H54 (cell line): ENCODE results near the gene TTYH1.

Source experiments
- DNase-seq: peaks from one replicate; pipeline ENCODE4 v3.0.0; 2011; ENCODE audit warnings: low spot score, mixed read lengths; ENCODE audit not compliant: insufficient read length
- FAIRE-seq: peaks from 3 replicates; lab custom pipeline; 2011; peaks lifted over from hg19 to GRCh38; lab: Jason Lieb, UNC
- POLR2A ChIP-seq: IDR thresholded peaks from 2 replicates; pipeline ENCODE4 v1.6.1; 2011; ENCODE audit warnings: low read depth, mild to moderate bottlenecking, low read length

The TTYH1 gene

DNA sequence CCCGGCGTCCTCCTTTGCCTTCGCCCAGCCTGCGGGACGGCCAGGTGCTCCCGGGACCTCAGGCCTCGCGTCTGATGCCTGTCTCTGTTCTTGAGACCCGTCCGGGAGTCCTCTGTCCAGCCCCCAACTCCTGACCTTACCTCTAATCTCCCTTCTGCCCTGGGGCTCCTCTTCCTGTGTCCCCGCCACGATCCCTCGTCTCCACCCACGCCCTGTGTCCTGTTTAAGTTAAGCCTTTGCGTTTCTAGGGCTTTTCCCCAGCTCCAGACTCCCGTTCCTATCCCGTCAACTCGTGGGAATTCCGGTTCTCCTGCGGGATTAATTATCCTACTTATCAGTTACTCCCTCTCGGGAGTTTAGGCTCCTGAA lies 34.4 kb downstream of the TTYH1 start:
- DNase-seq (no peak), FAIRE-seq (no peak)
- TF ChIP-seq POLR2A = no peak

DNA sequence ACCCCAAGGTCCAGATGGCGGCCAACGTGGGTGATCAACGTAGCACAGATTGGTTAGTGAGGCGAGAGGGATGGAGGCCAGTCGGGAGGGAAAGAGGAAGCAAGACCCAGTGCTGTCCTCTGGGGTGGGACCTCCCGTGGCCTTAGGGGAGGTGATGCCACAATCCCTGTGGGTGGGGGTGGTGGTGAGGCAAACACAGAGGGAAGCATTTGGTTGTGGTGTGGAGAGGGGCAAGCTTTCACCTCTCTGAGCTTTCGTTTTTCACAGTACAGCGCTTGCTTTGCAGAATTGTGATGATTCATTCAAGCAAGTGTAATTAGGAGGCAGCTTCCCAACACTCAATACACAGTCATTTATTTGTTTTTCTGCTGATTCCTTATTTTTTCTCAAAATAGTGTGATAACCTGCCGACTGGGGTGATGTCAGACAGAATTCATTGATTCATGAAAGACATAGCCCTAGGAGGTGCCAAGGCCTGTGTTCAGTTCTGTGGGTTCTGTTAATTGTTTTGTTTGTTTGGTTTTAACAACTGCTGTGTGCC lies 36.1 kb downstream of the TTYH1 start:
- FAIRE-seq (no peak), DNase-seq (no peak)
- no peak for TF ChIP-seq POLR2A

DNA sequence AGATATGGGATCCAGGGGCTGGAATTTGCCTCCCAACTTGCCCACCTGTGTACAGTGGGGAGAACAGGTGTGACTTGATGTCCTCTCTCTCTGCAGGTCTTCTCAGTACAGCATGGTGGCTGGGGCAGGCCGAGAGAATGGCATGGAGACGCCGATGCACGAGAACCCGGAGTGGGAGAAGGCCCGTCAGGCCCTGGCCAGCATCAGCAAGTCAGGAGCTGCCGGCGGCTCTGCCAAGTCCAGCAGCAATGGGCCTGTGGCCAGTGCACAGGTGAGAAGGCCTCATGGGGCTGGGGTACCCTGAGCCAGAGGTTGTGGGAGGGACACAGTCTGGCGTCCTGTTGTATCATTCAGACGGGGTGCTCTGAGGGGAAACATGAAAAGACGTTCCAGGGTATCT lies 36.7 kb downstream of the TTYH1 start:
- no peak for FAIRE-seq
- no peak for TF ChIP-seq POLR2A
- DNase-seq = no peak

DNA sequence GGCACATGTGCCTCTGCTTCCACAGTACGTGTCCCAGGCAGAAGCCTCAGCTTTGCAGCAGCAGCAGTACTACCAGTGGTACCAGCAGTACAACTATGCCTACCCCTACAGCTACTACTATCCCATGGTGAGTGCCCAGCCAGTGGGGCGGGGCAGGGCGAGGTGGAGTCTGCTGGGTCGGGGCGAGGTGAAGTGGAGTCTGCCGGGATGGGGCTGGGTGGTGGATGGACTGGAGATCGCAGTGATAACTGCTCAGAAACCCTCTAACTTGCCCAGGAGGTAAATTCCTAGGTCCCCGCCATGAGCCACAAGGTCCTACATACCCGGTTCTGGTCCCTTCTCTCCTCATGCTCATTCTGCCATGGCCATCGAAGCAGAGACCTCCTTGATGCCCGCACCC lies 37.4 kb downstream of the TTYH1 start:
- DNase-seq (no peak), FAIRE-seq (no peak)
- no peak for TF ChIP-seq POLR2A

DNA sequence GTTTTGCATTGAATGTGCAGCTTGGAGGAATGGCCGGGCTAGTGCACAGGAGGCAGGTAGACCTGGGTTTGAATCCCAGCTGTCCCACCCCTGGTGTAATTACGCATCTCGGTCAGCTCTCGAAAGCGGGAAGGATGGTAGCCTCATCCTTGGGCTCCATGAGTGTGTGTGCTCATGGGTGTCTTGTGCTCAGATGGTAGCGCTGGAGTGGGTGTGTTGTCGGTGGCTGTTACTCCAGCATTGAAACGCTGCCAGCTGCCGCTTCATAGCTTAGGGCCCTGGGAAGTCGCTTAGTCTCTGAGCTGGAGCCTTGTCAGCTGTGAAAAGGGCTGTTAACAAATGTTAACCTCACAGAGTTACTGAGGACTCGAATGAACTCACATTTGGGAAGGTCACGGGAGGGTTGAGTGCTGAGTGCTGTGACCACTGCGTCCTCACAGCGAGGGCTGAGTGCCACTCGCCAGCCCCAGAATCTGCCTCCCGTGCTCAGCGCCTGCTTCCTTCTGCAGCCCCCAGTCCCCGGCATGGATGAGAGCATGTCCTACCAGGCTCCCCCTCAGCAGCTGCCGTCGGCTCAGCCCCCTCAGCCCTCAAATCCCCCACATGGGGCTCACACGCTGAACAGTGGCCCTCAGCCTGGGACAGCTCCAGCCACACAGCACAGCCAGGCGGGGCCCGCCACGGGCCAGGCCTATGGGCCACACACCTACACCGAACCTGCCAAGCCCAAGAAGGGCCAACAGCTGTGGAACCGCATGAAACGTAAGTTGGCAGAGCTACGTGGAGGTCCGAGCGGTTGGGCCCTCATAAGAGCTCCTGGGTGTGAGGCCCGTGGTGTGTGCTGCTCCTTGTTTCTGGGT lies 38.9 kb downstream of the TTYH1 start:
- no peak for DNase-seq
- no peak for TF ChIP-seq POLR2A
- FAIRE-seq = no peak

DNA sequence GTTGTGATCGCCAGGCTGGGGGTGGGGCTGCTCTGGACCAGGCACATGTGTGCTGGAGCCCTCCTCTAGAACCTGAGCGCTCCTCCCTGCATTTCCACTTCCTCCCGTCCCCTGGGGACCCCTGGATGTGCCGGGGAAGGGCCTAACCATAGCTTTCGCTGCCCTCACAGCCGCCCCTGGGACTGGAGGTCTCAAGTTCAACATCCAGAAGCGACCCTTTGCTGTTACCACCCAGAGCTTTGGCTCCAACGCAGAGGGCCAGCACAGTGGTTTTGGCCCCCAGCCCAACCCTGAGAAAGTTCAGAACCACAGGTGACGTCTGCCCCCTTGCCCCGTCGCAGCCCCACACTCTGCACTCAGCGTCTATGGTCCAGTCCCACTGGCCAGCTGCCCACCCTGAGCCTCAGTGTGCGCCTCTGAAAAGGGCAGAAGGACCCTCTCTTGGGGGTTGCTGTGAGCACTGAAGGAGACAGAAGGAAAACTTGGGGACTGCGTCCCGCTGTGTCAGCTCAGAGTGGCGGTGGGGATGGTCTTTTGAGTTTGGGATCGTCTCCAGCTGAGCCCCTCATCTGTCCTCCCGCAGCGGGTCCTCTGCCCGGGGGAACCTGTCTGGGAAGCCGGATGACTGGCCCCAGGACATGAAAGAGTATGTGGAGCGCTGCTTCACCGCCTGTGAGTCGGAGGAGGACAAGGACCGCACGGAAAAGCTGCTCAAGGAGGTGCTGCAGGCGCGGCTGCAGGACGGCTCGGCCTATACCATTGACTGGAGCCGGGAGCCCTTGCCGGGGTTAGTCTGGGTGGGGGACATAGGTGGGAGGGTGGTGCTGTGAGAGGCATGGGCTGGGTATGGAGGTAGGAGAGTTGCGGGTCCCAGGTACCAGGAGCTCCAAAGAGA lies 39.8 kb downstream of the TTYH1 start:
- FAIRE-seq (no peak), DNase-seq (no peak)
- no peak for TF ChIP-seq POLR2A

DNA sequence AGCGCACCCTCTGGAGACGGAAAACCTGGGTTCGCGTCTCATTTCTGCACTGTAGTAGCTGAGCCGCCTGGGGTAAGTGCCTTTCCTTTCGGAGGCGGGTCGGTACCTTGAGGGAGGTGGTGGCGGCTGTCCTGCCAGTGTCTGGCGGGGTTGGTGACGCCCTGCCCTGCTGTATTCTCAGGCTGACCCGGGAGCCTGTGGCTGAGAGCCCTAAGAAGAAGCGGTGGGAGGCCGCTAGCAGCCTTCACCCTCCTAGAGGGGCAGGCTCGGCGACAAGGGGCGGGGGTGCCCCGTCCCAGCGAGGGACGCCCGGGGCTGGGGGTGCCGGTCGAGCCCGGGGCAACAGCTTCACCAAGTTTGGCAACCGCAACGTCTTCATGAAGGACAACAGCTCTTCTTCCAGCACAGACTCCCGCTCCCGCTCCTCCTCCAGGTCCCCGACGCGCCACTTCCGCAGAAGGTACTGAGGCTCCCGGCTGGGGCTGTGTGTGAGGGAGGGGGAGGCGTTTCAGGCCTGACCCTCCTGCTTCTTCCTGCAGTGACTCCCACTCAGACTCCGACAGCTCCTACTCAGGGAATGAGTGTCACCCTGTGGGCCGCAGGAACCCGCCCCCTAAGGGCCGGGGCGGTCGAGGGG lies 40.6 kb downstream of the TTYH1 start:
- FAIRE-seq = no peak

DNA sequence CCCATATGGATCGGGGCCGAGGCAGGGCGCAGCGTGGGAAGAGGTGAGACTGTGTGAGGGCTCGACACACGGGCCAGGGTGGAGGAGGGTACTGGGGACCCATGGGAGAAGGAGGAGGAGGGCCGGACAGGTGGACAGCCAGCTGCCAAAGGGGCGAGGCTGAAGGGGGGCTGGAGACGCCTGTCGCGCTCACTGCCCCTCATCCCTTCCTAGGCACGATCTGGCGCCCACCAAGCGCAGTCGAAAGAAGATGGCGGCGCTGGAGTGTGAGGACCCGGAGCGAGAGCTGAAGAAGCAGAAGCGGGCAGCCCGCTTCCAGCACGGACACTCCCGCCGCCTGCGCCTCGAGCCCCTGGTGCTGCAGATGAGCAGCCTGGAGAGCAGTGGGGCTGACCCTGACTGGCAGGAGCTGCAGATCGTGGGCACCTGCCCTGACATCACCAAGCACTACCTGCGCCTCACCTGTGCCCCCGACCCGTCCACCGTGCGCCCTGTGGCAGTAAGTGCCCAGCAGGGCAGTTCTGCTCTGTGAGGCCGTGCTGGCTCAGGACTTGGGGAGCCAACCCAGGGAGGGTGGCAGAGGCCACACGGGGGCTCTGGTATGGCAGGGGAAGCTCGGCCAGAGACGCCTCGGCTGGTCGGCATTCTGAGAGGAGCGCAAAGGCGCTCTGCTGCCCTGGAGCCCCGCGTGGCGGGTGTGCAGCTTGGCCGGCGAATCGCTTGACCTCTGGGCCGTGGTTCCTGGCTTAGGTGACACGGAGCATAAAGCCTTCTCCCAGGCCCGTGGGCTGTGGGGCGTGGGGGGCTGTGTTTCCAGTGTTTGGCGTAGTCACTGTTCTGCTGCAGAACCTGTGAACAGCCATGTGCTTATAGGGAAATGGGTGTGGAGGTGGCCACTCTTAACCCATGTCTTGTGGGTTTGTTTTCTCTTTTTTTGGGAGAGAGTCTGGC lies 41.4 kb downstream of the TTYH1 start:
- FAIRE-seq (no peak), DNase-seq (no peak)
- TF ChIP-seq POLR2A = no peak

More for the DNA sequence above, 40.6 kb downstream of the TTYH1 start:
- no peak for DNase-seq
- TF ChIP-seq POLR2A = no peak

DNA sequence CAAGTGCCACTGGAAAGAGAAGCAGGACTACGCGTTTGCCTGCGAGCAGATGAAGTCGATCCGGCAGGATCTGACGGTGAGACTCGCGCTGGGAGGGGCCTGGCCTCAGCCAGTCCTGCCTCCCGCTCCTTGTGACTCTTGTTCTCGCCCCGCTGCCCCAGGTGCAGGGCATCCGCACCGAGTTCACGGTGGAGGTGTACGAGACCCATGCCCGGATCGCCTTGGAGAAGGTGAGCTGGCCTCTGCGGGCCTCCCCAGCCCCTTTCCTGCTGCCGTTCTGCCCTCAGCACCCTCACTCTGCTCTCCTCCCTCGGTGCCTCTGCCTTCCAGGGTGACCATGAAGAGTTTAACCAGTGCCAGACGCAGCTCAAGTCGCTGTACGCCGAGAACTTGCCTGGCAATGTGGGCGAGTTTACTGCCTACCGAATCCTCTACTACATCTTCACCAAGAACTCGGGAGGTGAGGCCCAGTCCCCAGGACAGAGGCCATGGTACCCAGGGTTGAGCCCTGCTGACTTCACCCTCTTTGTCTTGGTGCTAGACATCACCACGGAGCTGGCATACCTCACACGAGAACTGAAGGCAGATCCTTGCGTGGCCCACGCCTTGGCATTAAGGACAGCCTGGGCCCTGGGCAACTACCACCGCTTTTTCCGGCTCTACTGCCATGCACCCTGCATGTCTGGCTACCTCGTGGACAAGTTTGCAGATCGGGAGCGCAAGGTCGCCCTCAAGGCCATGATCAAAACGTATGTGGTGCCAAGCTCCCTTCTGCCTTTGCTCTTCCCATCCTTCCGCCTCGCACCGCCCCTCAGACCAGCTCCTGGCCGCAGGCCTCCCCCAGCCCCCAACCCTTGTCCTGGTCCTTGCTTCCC lies 42.7 kb downstream of the TTYH1 start:
- no peak for TF ChIP-seq POLR2A
- FAIRE-seq = no peak
- no peak for DNase-seq

DNA sequence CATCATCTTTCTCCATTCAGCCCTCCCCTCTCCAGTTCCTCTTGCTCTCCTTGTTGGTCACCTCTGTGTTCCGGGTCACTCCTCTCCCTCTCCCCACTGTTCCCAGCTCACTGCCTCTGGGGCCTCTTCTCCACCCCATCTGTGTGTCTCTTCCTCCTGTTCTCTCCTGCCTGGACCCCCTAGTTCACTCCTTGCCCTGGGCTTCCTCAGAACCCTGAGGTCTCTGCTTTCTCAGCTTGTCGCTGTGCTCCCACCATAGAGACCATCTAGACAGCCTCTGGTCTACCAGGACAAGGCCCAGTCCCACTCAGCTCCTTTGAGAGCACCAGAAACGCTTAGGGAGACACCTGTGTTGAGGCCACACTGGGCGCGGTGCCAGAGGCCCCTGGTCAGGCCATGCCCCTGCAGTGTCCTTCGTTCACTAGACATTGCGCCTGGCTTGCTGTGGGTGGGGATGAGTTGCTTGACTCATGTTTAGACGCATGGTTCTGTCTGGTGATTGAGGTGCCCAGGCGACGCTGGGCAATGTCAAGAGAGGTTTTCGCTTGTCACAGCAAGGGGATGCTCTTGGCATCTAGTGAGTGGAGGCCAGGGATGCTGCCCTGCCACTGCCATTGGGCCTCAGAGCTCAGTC lies 43.5 kb downstream of the TTYH1 start:
- no peak for DNase-seq
- no peak for TF ChIP-seq POLR2A
- no peak for FAIRE-seq

DNA sequence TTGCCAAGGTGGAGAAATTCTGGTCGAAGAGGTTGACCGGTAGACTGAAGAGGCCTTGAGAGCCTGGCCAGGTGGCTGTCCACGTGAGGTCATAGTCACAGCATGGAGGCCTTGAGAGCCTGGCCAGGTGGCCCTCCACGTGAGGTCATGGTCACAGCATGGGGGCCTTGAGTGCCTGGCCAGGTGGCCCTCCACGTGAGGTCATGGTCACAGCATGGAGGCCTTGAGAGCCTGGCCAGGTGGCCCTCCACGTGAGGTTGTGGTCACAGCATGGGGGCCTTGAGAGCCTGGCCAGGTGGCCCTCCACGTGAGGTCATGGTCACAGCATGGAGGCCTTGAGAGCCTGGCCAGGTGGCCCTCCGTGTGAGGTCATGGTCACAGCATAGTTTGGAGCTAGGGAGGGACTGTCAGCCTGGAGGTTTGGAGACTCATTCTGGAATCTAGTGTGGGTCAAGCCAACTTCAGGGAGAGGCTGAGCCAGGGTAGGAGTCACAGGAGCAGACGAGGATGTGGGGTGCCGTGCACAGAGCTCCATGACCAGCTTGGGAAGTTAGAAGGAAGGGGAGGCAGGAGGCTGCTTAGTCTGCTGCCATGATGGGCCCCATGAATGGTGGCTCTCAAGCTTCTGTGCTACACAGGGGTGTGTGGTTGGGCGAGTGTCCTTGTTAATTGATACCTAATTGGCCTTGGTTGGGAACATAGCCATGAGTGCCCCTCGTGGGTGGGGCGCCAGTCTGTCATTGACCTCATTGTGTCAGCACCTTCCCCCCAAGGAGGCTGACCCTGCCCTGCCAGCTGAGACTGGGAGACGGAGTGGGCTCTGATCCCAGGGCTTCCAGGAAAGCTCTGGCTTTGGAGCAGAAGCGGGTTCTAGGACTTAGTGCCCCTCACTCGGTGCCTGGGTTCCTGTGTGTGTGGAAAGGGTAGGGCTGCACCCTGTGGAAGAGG lies 44.3 kb downstream of the TTYH1 start:
- DNase-seq (no peak), FAIRE-seq (no peak)
- no peak for TF ChIP-seq POLR2A
